Measurements from ENCODE around the gene PRUNE2.

DNA sequence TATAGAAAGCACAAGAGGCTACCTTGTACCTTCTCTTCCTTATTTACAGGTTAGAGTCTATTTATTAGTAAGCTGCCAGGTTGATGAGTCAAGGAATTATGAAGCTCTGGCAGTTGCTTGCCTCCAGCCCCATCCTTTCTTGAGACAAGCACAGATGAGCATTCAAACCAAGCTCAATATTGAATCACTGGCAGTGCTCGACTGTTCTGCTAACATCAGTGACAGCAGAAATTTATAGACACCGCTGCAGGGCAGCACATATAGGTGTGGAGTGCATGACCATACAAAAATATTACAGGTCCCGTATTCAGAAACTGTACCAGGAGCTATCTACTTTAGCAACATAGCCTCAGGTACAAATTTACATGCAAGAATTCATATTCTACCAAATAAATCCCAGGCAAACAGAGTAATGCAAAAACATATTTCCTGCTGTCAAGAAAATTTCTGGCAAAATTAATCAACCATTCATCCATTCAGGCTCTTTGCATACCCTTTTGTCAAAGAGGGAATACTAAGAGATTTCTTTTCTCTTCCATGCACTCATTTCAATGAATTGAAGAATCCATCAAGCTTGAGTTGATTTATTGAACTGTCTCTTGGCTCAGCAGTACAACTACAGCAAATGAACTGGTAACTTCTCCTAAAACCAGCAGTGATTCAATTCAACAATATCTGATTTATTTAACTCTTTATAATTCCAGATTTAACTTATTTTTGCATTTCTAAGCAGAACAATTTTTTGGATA, 168.6 kb downstream of the PRUNE2 start:
- TF ChIP-seq, protein P1, sequence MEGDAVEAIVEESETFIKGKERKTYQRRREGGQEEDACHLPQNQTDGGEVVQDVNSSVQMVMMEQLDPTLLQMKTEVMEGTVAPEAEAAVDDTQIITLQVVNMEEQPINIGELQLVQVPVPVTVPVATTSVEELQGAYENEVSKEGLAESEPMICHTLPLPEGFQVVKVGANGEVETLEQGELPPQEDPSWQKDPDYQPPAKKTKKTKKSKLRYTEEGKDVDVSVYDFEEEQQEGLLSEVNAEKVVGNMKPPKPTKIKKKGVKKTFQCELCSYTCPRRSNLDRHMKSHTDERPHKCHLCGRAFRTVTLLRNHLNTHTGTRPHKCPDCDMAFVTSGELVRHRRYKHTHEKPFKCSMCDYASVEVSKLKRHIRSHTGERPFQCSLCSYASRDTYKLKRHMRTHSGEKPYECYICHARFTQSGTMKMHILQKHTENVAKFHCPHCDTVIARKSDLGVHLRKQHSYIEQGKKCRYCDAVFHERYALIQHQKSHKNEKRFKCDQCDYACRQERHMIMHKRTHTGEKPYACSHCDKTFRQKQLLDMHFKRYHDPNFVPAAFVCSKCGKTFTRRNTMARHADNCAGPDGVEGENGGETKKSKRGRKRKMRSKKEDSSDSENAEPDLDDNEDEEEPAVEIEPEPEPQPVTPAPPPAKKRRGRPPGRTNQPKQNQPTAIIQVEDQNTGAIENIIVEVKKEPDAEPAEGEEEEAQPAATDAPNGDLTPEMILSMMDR (IDR thresholded peaks at IDR 0.05), result no peak
- no peak for TF ChIP-seq EP300 (IDR thresholded peaks at IDR 0.05)
- TF ChIP-seq POLR2A (IDR thresholded peaks at IDR 0.05), result no peak
